GM23248 (cell line): ENCODE measurements around the gene AJM1.

Experiments used
- EZH2 ChIP-seq: fragments of 200-600 bp; sonication (generic); IDR thresholded peaks from 2 replicates; pipeline ENCODE4 v1.6.1; 2018; ENCODE audit warnings: antibody characterized with exemption, mild to moderate bottlenecking; ENCODE audit not compliant: insufficient read depth, poor library complexity, severe bottlenecking
- EZH2phosphoT487 ChIP-seq: fragments of 200-600 bp; sonication (generic); IDR thresholded peaks from 2 replicates; pipeline ENCODE4 v1.6.1; 2018; ENCODE audit warnings: antibody characterized with exemption, moderate library complexity, mild to moderate bottlenecking, low read depth; ENCODE audit not compliant: insufficient read depth

- TF ChIP-seq EZH2: no peak
- no peak for TF ChIP-seq EZH2phosphoT487
Observed at GRCh38 chr9:136821826-136822544, 20.3 kb upstream of the AJM1 start.
